GM12892 (cell line): ENCODE measurements around the gene PNPO.

Experiments
- POLR2A ChIP-seq: IDR thresholded peaks from 2 replicates; pipeline ENCODE4 v1.6.1; 2011; ENCODE audit warnings: low read depth, low read length, control low read depth
- TAF1 ChIP-seq: IDR thresholded peaks from 2 replicates; pipeline ENCODE4 v1.6.1; 2011; ENCODE audit warnings: low read depth, mild to moderate bottlenecking, control low read depth, low read length, borderline replicate concordance

DNA sequence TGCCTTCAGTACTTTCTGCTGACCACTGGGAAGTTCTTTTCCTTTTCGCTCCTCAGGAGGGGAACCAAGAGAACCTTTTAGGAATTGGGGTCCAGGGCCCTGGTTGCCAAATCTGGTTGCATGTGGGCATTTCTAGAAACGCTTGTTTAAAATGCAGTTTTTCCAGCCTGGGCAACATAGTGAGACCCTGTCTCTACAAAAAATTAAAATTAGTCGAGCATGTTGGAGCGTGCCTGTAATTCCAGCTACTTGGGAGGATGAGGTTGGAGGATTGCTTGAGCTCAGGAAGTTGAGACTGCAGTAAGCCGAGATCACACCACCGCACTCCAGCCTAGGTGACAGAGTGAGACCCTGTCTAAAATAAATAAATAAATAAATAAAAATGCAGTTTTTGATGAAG, 1.2 kb downstream of the PNPO start:
- TF ChIP-seq TAF1 (no peak), POLR2A (no peak)
